ENCODE results near the gene LUZP2. TPM values are rescaled to one million over a fixed set of nuclear protein-coding genes. Genes with fewer than 3 reads are reported as not detected.

LUZP2 gene
- total and polyA plus RNA-seq, 9 of the 15 experiments (the other 6 are each of a cell fraction or from before 2014, with no cell fraction given) = not detected

- TF ChIP-seq, protein P1, sequence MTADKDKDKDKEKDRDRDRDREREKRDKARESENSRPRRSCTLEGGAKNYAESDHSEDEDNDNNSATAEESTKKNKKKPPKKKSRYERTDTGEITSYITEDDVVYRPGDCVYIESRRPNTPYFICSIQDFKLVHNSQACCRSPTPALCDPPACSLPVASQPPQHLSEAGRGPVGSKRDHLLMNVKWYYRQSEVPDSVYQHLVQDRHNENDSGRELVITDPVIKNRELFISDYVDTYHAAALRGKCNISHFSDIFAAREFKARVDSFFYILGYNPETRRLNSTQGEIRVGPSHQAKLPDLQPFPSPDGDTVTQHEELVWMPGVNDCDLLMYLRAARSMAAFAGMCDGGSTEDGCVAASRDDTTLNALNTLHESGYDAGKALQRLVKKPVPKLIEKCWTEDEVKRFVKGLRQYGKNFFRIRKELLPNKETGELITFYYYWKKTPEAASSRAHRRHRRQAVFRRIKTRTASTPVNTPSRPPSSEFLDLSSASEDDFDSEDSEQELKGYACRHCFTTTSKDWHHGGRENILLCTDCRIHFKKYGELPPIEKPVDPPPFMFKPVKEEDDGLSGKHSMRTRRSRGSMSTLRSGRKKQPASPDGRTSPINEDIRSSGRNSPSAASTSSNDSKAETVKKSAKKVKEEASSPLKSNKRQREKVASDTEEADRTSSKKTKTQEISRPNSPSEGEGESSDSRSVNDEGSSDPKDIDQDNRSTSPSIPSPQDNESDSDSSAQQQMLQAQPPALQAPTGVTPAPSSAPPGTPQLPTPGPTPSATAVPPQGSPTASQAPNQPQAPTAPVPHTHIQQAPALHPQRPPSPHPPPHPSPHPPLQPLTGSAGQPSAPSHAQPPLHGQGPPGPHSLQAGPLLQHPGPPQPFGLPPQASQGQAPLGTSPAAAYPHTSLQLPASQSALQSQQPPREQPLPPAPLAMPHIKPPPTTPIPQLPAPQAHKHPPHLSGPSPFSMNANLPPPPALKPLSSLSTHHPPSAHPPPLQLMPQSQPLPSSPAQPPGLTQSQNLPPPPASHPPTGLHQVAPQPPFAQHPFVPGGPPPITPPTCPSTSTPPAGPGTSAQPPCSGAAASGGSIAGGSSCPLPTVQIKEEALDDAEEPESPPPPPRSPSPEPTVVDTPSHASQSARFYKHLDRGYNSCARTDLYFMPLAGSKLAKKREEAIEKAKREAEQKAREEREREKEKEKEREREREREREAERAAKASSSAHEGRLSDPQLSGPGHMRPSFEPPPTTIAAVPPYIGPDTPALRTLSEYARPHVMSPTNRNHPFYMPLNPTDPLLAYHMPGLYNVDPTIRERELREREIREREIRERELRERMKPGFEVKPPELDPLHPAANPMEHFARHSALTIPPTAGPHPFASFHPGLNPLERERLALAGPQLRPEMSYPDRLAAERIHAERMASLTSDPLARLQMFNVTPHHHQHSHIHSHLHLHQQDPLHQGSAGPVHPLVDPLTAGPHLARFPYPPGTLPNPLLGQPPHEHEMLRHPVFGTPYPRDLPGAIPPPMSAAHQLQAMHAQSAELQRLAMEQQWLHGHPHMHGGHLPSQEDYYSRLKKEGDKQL (CRISPR knock-in tag; IDR thresholded peaks at IDR 0.05; ENCODE audit: borderline replicate concordance) = no peak
- TF ChIP-seq SMARCC2 (IDR thresholded peaks at IDR 0.05; ENCODE audit: low read depth) (no peak), MCM2 (IDR thresholded peaks at IDR 0.05; ENCODE audit: low read depth) (no peak), HOMEZ (CRISPR knock-in tag; IDR thresholded peaks at IDR 0.05) (no peak), MEIS2 (IDR thresholded peaks at IDR 0.05; ENCODE audit: partially characterized antibody) (no peak), ZNF766 (CRISPR knock-in tag; conservative IDR thresholded peaks at IDR 0.05) (no peak)
- TF ChIP-seq, protein P2, sequence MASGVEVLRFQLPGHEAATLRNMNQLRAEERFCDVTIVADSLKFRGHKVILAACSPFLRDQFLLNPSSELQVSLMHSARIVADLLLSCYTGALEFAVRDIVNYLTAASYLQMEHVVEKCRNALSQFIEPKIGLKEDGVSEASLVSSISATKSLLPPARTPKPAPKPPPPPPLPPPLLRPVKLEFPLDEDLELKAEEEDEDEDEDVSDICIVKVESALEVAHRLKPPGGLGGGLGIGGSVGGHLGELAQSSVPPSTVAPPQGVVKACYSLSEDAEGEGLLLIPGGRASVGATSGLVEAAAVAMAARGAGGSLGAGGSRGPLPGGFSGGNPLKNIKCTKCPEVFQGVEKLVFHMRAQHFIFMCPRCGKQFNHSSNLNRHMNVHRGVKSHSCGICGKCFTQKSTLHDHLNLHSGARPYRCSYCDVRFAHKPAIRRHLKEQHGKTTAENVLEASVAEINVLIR (CRISPR knock-in tag; IDR thresholded peaks at IDR 0.05) = no peak
Measured at GRCh38 chr11:24623121-24623520, 126.3 kb downstream of the LUZP2 start (continued).
